Measurements from ENCODE around the gene PARM1. TPM values are rescaled to one million over a fixed set of nuclear protein-coding genes. Genes with fewer than 3 reads are reported as not detected.

Gene PARM1
- polyA plus RNA-seq, 1 of the 3 experiments (the other 2 are of a cell fraction) = not detected

DNA sequence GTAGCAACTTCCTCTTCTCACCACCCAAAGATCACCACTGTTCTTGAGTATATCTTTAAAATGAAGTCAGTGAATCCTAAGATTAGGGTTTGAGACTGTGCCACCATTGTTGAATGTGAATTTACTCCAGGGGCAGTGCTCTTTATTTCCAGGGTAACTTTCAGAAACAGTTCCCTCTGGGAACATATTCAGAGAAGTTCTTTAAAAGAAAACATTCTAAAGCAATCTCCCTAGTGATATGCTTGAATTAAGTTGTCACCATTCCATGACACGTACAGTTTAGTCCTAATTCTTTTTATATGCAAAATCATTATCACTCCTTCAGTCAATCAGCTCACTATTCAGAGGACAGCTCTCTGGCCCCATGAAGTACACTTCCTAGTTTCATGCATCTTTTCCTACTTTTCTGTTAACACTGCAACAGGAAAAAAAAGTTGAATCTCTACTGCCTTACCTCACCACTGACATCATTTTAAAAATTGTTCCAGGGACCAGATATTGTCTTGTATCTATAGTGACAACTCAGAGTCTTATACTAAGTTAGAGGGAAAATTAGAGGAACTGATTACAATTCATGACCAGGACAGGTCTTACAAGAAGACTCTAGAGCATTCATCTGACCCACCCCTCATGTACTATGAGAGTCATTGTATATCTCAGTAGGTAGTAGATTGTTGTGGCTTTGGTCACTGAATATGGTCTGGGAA is 49.8 kb downstream of the PARM1 start:
- H2AFZ ChIP-seq (ENCODE audit: low read depth) = no peak overlapping the region
- no peak overlapping the region for H3K9ac ChIP-seq
- CTCF ChIA-PET = no interaction called here
- no peaks in the 10 kb centered on the region for H3K27me3 ChIP-seq (ENCODE audit: insufficient read depth)
- H3K9me3 ChIP-seq = no peaks in the 10 kb centered on the region
- no peak for DNase-seq
- H4K20me1 ChIP-seq (ENCODE audit: insufficient read depth) = no peaks in the 10 kb centered on the region
- H3K9me2 ChIP-seq = no peaks in the 10 kb centered on the region
- no peaks in the 10 kb centered on the region for H3F3A ChIP-seq (replicated peaks; ENCODE audit: insufficient read depth)
- no peak overlapping the region for H3K4me2 ChIP-seq
- no peak overlapping the region for H3K4me3 ChIP-seq (ENCODE audit: low read depth in 2 of 2, low read length in 1 of 2)
- TF ChIP-seq, protein P1, sequence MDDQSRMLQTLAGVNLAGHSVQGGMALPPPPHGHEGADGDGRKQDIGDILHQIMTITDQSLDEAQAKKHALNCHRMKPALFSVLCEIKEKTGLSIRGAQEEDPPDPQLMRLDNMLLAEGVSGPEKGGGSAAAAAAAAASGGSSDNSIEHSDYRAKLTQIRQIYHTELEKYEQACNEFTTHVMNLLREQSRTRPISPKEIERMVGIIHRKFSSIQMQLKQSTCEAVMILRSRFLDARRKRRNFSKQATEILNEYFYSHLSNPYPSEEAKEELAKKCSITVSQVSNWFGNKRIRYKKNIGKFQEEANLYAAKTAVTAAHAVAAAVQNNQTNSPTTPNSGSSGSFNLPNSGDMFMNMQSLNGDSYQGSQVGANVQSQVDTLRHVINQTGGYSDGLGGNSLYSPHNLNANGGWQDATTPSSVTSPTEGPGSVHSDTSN (IDR thresholded peaks at IDR 0.05) = no peak
- TF ChIP-seq TEAD4 (IDR thresholded peaks at IDR 0.05; ENCODE audit: borderline replicate concordance, insufficient read depth) (no peak), GATA2 (CRISPR knock-in tag; IDR thresholded peaks at IDR 0.05) (no peak)
- TF ChIP-seq, protein P2, sequence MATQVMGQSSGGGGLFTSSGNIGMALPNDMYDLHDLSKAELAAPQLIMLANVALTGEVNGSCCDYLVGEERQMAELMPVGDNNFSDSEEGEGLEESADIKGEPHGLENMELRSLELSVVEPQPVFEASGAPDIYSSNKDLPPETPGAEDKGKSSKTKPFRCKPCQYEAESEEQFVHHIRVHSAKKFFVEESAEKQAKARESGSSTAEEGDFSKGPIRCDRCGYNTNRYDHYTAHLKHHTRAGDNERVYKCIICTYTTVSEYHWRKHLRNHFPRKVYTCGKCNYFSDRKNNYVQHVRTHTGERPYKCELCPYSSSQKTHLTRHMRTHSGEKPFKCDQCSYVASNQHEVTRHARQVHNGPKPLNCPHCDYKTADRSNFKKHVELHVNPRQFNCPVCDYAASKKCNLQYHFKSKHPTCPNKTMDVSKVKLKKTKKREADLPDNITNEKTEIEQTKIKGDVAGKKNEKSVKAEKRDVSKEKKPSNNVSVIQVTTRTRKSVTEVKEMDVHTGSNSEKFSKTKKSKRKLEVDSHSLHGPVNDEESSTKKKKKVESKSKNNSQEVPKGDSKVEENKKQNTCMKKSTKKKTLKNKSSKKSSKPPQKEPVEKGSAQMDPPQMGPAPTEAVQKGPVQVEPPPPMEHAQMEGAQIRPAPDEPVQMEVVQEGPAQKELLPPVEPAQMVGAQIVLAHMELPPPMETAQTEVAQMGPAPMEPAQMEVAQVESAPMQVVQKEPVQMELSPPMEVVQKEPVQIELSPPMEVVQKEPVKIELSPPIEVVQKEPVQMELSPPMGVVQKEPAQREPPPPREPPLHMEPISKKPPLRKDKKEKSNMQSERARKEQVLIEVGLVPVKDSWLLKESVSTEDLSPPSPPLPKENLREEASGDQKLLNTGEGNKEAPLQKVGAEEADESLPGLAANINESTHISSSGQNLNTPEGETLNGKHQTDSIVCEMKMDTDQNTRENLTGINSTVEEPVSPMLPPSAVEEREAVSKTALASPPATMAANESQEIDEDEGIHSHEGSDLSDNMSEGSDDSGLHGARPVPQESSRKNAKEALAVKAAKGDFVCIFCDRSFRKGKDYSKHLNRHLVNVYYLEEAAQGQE (IDR thresholded peaks at IDR 0.05; ENCODE audit: low read depth, low read length) = no peak
- TF ChIP-seq, protein P3, sequence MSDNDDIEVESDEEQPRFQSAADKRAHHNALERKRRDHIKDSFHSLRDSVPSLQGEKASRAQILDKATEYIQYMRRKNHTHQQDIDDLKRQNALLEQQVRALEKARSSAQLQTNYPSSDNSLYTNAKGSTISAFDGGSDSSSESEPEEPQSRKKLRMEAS (IDR thresholded peaks at IDR 0.05; ENCODE audit: low read depth) = no peak
- 0% methylated on average over 1 of the region's 1 CpG for WGBS (ENCODE audit: low lambda C conversion rate)
- no peaks in the 10 kb centered on the region for H3K36me3 ChIP-seq (replicated peaks in 1 of 2; ENCODE audit: control insufficient read depth in 1 of 2, insufficient read depth in 2 of 2, low read length in 1 of 2)
- no peak overlapping the region for H3K27ac ChIP-seq (ENCODE audit: low read depth in 2 of 2, low read length in 1 of 2)
- POLR2A ChIA-PET = no interaction called here
- no peaks in the 10 kb centered on the region for H3K4me1 ChIP-seq (ENCODE audit: control insufficient read depth in 1 of 2, insufficient read depth in 2 of 2, low read depth in 1 of 2, low read length in 1 of 2)
- no peaks in the 10 kb centered on the region for H3K79me2 ChIP-seq (ENCODE audit: insufficient read depth)

DNA sequence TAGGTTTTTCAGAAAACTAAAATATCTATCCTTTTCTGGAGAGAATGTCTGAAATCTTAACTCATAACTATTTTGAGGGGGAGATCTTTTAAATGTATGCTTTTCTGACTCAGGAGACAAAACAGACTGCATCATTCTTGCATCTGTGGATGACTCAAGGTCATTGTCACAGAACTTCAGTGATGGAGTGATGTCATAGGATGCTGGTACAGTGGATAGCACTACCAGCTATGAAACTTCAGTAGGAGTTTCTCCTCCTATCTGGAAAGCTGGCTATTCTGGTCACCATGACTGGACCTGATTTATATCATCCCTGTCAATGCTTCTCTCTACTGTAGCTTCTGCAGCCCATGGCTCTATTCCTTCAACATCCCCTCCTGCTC is 50.3 kb downstream of the PARM1 start:
- no peaks in the 10 kb centered on the region for H3K36me3 ChIP-seq (replicated peaks in 1 of 2; ENCODE audit: control insufficient read depth in 1 of 2, insufficient read depth in 2 of 2, low read length in 1 of 2)
- TF ChIP-seq, protein P4, sequence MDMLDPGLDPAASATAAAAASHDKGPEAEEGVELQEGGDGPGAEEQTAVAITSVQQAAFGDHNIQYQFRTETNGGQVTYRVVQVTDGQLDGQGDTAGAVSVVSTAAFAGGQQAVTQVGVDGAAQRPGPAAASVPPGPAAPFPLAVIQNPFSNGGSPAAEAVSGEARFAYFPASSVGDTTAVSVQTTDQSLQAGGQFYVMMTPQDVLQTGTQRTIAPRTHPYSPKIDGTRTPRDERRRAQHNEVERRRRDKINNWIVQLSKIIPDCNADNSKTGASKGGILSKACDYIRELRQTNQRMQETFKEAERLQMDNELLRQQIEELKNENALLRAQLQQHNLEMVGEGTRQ (IDR thresholded peaks at IDR 0.05; ENCODE audit: borderline replicate concordance, low read depth, low read length) = no peak
- TF ChIP-seq, protein P5, sequence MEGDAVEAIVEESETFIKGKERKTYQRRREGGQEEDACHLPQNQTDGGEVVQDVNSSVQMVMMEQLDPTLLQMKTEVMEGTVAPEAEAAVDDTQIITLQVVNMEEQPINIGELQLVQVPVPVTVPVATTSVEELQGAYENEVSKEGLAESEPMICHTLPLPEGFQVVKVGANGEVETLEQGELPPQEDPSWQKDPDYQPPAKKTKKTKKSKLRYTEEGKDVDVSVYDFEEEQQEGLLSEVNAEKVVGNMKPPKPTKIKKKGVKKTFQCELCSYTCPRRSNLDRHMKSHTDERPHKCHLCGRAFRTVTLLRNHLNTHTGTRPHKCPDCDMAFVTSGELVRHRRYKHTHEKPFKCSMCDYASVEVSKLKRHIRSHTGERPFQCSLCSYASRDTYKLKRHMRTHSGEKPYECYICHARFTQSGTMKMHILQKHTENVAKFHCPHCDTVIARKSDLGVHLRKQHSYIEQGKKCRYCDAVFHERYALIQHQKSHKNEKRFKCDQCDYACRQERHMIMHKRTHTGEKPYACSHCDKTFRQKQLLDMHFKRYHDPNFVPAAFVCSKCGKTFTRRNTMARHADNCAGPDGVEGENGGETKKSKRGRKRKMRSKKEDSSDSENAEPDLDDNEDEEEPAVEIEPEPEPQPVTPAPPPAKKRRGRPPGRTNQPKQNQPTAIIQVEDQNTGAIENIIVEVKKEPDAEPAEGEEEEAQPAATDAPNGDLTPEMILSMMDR (IDR thresholded peaks at IDR 0.05) = no peak
- no peaks in the 10 kb centered on the region for H3K4me1 ChIP-seq (ENCODE audit: control insufficient read depth in 1 of 2, insufficient read depth in 2 of 2, low read depth in 1 of 2, low read length in 1 of 2)
- H2AFZ ChIP-seq (ENCODE audit: low read depth) = no peak overlapping the region
- no peaks in the 10 kb centered on the region for H4K20me1 ChIP-seq (ENCODE audit: insufficient read depth)
- CTCF ChIA-PET = no interaction called here
- H3K9me2 ChIP-seq = no peaks in the 10 kb centered on the region
- no peak overlapping the region for H3K4me2 ChIP-seq
- H3K4me3 ChIP-seq (ENCODE audit: low read depth in 2 of 2, low read length in 1 of 2) = no peak overlapping the region
- no peak overlapping the region for H3K9ac ChIP-seq
- no peaks in the 10 kb centered on the region for H3F3A ChIP-seq (replicated peaks; ENCODE audit: insufficient read depth)
- no peaks in the 10 kb centered on the region for H3K27me3 ChIP-seq (ENCODE audit: insufficient read depth)
- H3K27ac ChIP-seq (ENCODE audit: low read depth in 2 of 2, low read length in 1 of 2) = no peak overlapping the region
- POLR2A ChIA-PET = no interaction called here
- DNase-seq = no peak
- no peaks in the 10 kb centered on the region for H3K9me3 ChIP-seq
- H3K79me2 ChIP-seq (ENCODE audit: insufficient read depth) = no peaks in the 10 kb centered on the region
